CD14-positive monocyte (primary cell): ENCODE results near the gene SNRNP27. TPM values are rescaled to one million over a fixed set of nuclear protein-coding genes. Genes with fewer than 3 reads are reported as not detected.
"Not testable (repeated sequence)": the region's sequence is repeated elsewhere in the genome, so short reads cannot be mapped to it uniquely, and the experiment has no call there.

Experiments used
- DNase-seq, 3 donors: peaks; one replicate each; pipeline ENCODE4 v3.0.0-alpha.2; 2011 to 2022
- H2AFZ ChIP-seq: 2 replicates; pipeline ENCODE4 v1.6.0; 2012; ENCODE audit warnings: mild to moderate bottlenecking, low read depth, low read length, inconsistent platforms; ENCODE audit not compliant: insufficient read depth, poor library complexity, severe bottlenecking
- H3K27ac ChIP-seq, 2 donors: 1 replicate in 1 of 2; 2 replicates in 1 of 2; pipeline ENCODE4 v1.5.1; 2012 to 2013; ENCODE audit warnings: low read length in 2 of 2, control low read depth in 1 of 2, inconsistent platforms in 1 of 2, low read depth in 1 of 2, mild to moderate bottlenecking in 1 of 2
- H3K27me3 ChIP-seq, 2 donors: one replicate each; pipeline versions ENCODE4 v1.6.0 to v1.6.1; 2011 to 2013; ENCODE audit warnings: low read length in 2 of 2; ENCODE audit not compliant: control insufficient read depth in 2 of 2, insufficient read depth in 2 of 2
- H3K36me3 ChIP-seq, 2 donors: replicated peaks in 1 of 2; 1 replicate in 1 of 2; 2 replicates in 1 of 2; pipeline versions ENCODE4 v1.5.1 to v1.6.1; 2012 to 2013; ENCODE audit warnings: low read length in 2 of 2, control low read depth in 1 of 2, inconsistent platforms in 1 of 2, mild to moderate bottlenecking in 1 of 2; ENCODE audit not compliant: insufficient read depth in 2 of 2, control insufficient read depth in 1 of 2
- H3K4me1 ChIP-seq, 2 donors: 1 replicate in 1 of 2; 2 replicates in 1 of 2; pipeline versions ENCODE4 v1.5.1 to v1.6.1; 2012 to 2013; ENCODE audit warnings: low read length in 2 of 2, control low read depth in 1 of 2, inconsistent platforms in 1 of 2, mild to moderate bottlenecking in 1 of 2, moderate library complexity in 1 of 2; ENCODE audit not compliant: insufficient read depth in 2 of 2, control insufficient read depth in 1 of 2
- H3K4me2 ChIP-seq: replicated peaks from 2 replicates; pipeline ENCODE3; 2012; ENCODE audit warnings: low read length, moderate library complexity, mild to moderate bottlenecking; ENCODE audit not compliant: poor library complexity, severe bottlenecking; ENCODE audit errors: extremely low read depth
- H3K4me3 ChIP-seq, 3 experiments: fragments of 200-600 bp in 1 of 3; sonication (generic) in 1 of 3; replicated peaks in 1 of 3; 1 replicate in 2 of 3; 2 replicates in 1 of 3; pipeline ENCODE4 v1.5.1; 2011 to 2013; ENCODE audit warnings: low read length in 3 of 3, mild to moderate bottlenecking in 3 of 3, control low read depth in 2 of 3, low read depth in 2 of 3, inconsistent platforms in 1 of 3, moderate library complexity in 1 of 3
- H3K79me2 ChIP-seq: 2 replicates; pipeline ENCODE4 v1.6.0; 2012; ENCODE audit warnings: mild to moderate bottlenecking, control low read depth, inconsistent platforms, low read length, moderate library complexity; ENCODE audit not compliant: insufficient read depth
- H3K9ac ChIP-seq: 2 replicates; pipeline ENCODE4 v1.6.0; 2017; ENCODE audit warnings: low read length, mild to moderate bottlenecking; ENCODE audit not compliant: insufficient read depth, poor library complexity, severe bottlenecking
- H3K9me3 ChIP-seq, 2 donors: replicated peaks in 1 of 2; 1 replicate in 1 of 2; 2 replicates in 1 of 2; pipeline versions ENCODE4 v1.5.1 to v1.6.1; 2012 to 2013; ENCODE audit warnings: low read length in 2 of 2, control low read depth in 1 of 2; ENCODE audit not compliant: control insufficient read depth in 1 of 2, insufficient read depth in 1 of 2
- H4K20me1 ChIP-seq: 2 replicates; pipeline ENCODE4 v1.6.0; 2012; ENCODE audit warnings: mild to moderate bottlenecking, low read length, control low read depth, moderate library complexity; ENCODE audit not compliant: insufficient read depth
- H3K27ac Mint-ChIP-seq, 7 donors: one replicate each; pipeline ENCODE4 v1.8.0; 2020; ENCODE audit warnings: mild to moderate bottlenecking in 7 of 7, mixed read lengths in 7 of 7, moderate library complexity in 6 of 7, inconsistent platforms in 2 of 7
- H3K27me3 Mint-ChIP-seq, 3 donors: one replicate each; pipeline ENCODE4 v1.8.0; 2021 to 2022; ENCODE audit warnings: low read depth in 3 of 3, mild to moderate bottlenecking in 3 of 3, mixed read lengths in 3 of 3, moderate library complexity in 3 of 3, inconsistent platforms in 1 of 3
- H3K36me3 Mint-ChIP-seq, 2 donors: one replicate each; pipeline ENCODE4 v1.8.0; 2020; ENCODE audit warnings: mixed read lengths in 2 of 2, inconsistent platforms in 1 of 2, mild to moderate bottlenecking in 1 of 2
- H3K4me1 Mint-ChIP-seq: one replicate; pipeline ENCODE4 v1.8.0; 2020; ENCODE audit warnings: mild to moderate bottlenecking, mixed read lengths
- H3K4me3 Mint-ChIP-seq, 2 donors: one replicate each; pipeline ENCODE4 v1.8.0; 2020; ENCODE audit warnings: mild to moderate bottlenecking in 2 of 2, mixed read lengths in 2 of 2, moderate library complexity in 1 of 2
- H3K9me3 Mint-ChIP-seq, 7 donors: one replicate each; pipeline ENCODE4 v1.8.0; 2020 to 2022; ENCODE audit warnings: mixed read lengths in 7 of 7, mild to moderate bottlenecking in 6 of 7, moderate library complexity in 6 of 7, inconsistent platforms in 2 of 7
- WGBS: methylation state at CpG from one replicate; pipeline ENCODE4 v1.1.5; 2013; ENCODE audit warnings: missing lambda C conversion rate; ENCODE audit not compliant: insufficient coverage; 5-methylcytosine and 5-hydroxymethylcytosine counted together
- intact Hi-C, 2 donors: fragments of 100-400 bp; cut with micrococcal nuclease; formaldehyde crosslinking; loops; one replicate each; pipeline versions ENCODE4 v1.15.0 to v1.15.1; 2023
- polyA plus RNA-seq, 3 donors: library from polyadenylated mRNA; depleted of rRNA in 1 of 3; unstranded in 2 of 3; stranded (reverse) in 1 of 3; fragments of 300-500 nt in 2 of 3; fragments of >200 nt in 1 of 3; fragmentation: Illumina TruSeq in 2 of 3; gene quantifications; 1 replicate in 2 of 3; 2 replicates in 1 of 3; pipeline ENCODE4 v1.2.3, GENCODE V29; 2012 to 2021
- TF ChIP-seq, protein P1 (sequence below): fragments of 200-600 bp; IDR thresholded peaks from one replicate; pipeline ENCODE4 v1.8.0; 2022; ENCODE audit warnings: antibody characterized with exemption, mild to moderate bottlenecking

The SNRNP27 gene
- polyA plus RNA-seq, 3 donors, result 15.6 to 54.8 (median 47.4) TPM

DNA sequence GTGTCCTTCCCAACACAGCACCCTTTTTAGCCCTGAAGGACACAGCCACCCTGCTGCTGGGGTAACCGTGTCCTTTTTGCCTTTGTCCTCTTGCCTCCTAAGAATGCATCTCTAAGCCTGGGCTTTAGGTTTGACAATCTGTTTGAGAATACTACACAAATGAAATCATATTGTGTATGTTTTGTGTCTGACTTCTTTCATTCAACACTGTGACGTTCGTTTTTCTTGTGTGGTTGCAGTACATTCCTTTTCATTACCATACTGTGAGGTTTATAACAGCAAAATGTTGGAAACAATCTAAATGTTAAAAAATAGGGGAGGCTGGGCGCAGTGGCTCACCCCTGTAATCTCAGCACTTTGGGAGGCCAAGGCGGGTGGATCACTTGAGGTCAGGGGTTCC, 56.5 kb downstream of the SNRNP27 start:
- WGBS, result 100% methylated on average over 2 of the region's 5 CpGs
- peak overlapping the region in 1 of 7 donors; percentile 8 for H3K27ac Mint-ChIP-seq
- Histone ChIP-seq H4K20me1 (no peaks in the 10 kb centered on the region), H3K4me3 (no peak overlapping the region), H3K79me2 (no peaks in the 10 kb centered on the region), H3K27ac (no peak overlapping the region), H2AFZ (no peak overlapping the region), H3K9me3 (no peaks in the 10 kb centered on the region), H3K36me3 (no peaks in the 10 kb centered on the region), H3K4me1 (peaks cover 54 to 71% of the 10 kb centered on the region in 2 donors), H3K4me2 (no peak overlapping the region), H3K27me3 (no peaks in the 10 kb centered on the region), H3K9ac (no peak overlapping the region)
- intact Hi-C loops, result no loop called here
- peaks cover 0 to 2% (median 0%) of the 10 kb centered on the region in 7 donors for H3K9me3 Mint-ChIP-seq
- H3K4me3 Mint-ChIP-seq, result no peak overlapping the region
- peaks cover 64% of the 10 kb centered on the region for H3K4me1 Mint-ChIP-seq
- no peaks in the 10 kb centered on the region for H3K36me3 Mint-ChIP-seq
- no peak for DNase-seq
- peaks cover 0 to 2% (median 0%) of the 10 kb centered on the region in 3 donors for H3K27me3 Mint-ChIP-seq
- TF ChIP-seq, protein P1, sequence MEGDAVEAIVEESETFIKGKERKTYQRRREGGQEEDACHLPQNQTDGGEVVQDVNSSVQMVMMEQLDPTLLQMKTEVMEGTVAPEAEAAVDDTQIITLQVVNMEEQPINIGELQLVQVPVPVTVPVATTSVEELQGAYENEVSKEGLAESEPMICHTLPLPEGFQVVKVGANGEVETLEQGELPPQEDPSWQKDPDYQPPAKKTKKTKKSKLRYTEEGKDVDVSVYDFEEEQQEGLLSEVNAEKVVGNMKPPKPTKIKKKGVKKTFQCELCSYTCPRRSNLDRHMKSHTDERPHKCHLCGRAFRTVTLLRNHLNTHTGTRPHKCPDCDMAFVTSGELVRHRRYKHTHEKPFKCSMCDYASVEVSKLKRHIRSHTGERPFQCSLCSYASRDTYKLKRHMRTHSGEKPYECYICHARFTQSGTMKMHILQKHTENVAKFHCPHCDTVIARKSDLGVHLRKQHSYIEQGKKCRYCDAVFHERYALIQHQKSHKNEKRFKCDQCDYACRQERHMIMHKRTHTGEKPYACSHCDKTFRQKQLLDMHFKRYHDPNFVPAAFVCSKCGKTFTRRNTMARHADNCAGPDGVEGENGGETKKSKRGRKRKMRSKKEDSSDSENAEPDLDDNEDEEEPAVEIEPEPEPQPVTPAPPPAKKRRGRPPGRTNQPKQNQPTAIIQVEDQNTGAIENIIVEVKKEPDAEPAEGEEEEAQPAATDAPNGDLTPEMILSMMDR, result no peak

DNA sequence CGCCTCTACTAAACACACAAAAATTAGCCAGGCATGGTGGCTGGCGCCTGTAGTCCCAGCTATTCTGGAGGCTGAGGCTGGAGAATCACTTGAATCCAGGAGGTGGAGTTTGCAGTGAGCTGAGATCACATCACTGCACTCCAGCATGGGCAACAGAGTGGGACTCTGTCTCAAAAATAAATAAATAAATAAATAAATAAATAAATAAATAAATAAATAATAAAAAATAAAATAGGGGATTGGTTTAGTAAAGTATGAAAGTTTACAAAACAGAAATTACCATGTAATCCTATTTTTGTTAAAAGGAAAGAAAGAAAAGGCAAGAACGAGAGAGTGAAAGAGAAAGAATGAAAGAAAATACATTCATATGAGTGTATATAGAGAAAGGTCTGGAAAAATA, 56.9 kb downstream of the SNRNP27 start:
- H3K79me2 ChIP-seq, H4K20me1 ChIP-seq, H3K36me3 ChIP-seq, H3K9me3 ChIP-seq, H3K27me3 ChIP-seq, H2AFZ ChIP-seq, H3K4me3 ChIP-seq, H3K4me3 Mint-ChIP-seq, H3K36me3 Mint-ChIP-seq, H3K4me2 ChIP-seq, intact Hi-C loops, DNase-seq, H3K9me3 Mint-ChIP-seq, H3K27ac Mint-ChIP-seq, H3K9ac ChIP-seq, H3K27me3 Mint-ChIP-seq, H3K27ac ChIP-seq: not testable (repeated sequence)
- no CpG with 5 or more reads among the region's 3 CpGs for WGBS
- peaks cover 61% of the 10 kb centered on the region for H3K4me1 Mint-ChIP-seq
- H3K4me1 ChIP-seq, result peaks cover 50 to 67% of the 10 kb centered on the region in 2 donors
